Activated CD8-positive, alpha-beta T cell treated with anti-CD3 and anti-CD28 coated beads, Interleukin-2, amount 10 ng/mL, durations not matched to agents 7 days and 5 days (primary cell): Measurements from ENCODE around the gene FAF1. TPM values are rescaled to one million over a fixed set of nuclear protein-coding genes. Genes with fewer than 3 reads are reported as not detected.

Experiments
- ATAC-seq: fragments of 150-1000 bp; cut with Tn5 transposase; one replicate; pipeline ENCODE4 v1.10.0; 2021; ENCODE audit warnings: moderate library complexity
- CTCF ChIA-PET: fragments of 350-600 bp; sonication (Branson Sonifier 250); formaldehyde crosslinking; loops from one replicate; lab custom pipeline; 2021; ENCODE audit warnings: antibody characterized with exemption; lab: Charles Lee
- POLR2A ChIA-PET: fragments of 350-600 bp; sonication (Branson Sonifier 250); formaldehyde crosslinking; loops from one replicate; lab custom pipeline; 2021; ENCODE audit warnings: antibody characterized with exemption; lab: Charles Lee
- DNase-seq: peaks from one replicate; pipeline ENCODE4 v3.0.0-alpha.2; 2020
- H3K27ac Mint-ChIP-seq: one replicate; pipeline ENCODE4 v1.8.0; 2021; ENCODE audit warnings: mild to moderate bottlenecking, mixed read lengths
- H3K27me3 Mint-ChIP-seq: one replicate; pipeline ENCODE4 v1.8.0; 2021; ENCODE audit warnings: low read depth, mixed read lengths
- H3K36me3 Mint-ChIP-seq: one replicate; pipeline ENCODE4 v1.8.0; 2021; ENCODE audit warnings: low read depth, mixed read lengths
- H3K4me1 Mint-ChIP-seq: one replicate; pipeline ENCODE4 v1.8.0; 2021; ENCODE audit warnings: low read depth, mixed read lengths
- H3K4me3 Mint-ChIP-seq: one replicate; pipeline ENCODE4 v1.8.0; 2021; ENCODE audit warnings: mild to moderate bottlenecking, mixed read lengths
- H3K9me3 Mint-ChIP-seq: one replicate; pipeline ENCODE4 v1.8.0; 2022; ENCODE audit warnings: mixed read lengths; ENCODE audit not compliant: insufficient read depth
- total RNA-seq, 2 experiments: library from RNA; stranded (reverse); gene quantifications; one replicate each; pipeline ENCODE4 v1.2.3, GENCODE V29; 2021

The FAF1 gene
- total RNA-seq, 2 experiments from 2014 or later: 95.6 to 104 TPM

GRCh38 chr1:50615036-50615750 lies 344.9 kb downstream of the FAF1 start:
- no peak for DNase-seq
- peaks cover 14% of the 10 kb centered on the region for H3K9me3 Mint-ChIP-seq
- H3K27me3 Mint-ChIP-seq: no peaks in the 10 kb centered on the region
- peaks cover 10% of the 10 kb centered on the region for H3K4me1 Mint-ChIP-seq
- ChIA-PET CTCF (no interaction called here), POLR2A (no interaction called here)
- no peak overlapping the region for H3K27ac Mint-ChIP-seq
- no peak for ATAC-seq
- peaks cover 10% of the 10 kb centered on the region for H3K36me3 Mint-ChIP-seq
- no peak overlapping the region for H3K4me3 Mint-ChIP-seq

GRCh38 chr1:50611675-50612074 lies 348.4 kb downstream of the FAF1 start:
- H3K36me3 Mint-ChIP-seq: peaks cover 4% of the 10 kb centered on the region
- H3K9me3 Mint-ChIP-seq: no peaks in the 10 kb centered on the region
- CTCF ChIA-PET: interaction anchor here (1.1 kb wide), 1 partner anchor 91 kb away, joined by 3 read pairs; no protein-coding TSS in a partner anchor
- H3K27me3 Mint-ChIP-seq: no peaks in the 10 kb centered on the region
- peaks cover 10% of the 10 kb centered on the region for H3K4me1 Mint-ChIP-seq
- ATAC-seq (no peak), DNase-seq (no peak)
- no peak overlapping the region for H3K4me3 Mint-ChIP-seq
- POLR2A ChIA-PET: no interaction called here
- no peak overlapping the region for H3K27ac Mint-ChIP-seq

GRCh38 chr1:50610563-50610962 lies 349.5 kb downstream of the FAF1 start:
- Mint-ChIP-seq H3K27ac (no peak overlapping the region), H3K4me3 (no peak overlapping the region), H3K4me1 (peaks cover 10% of the 10 kb centered on the region), H3K27me3 (no peaks in the 10 kb centered on the region), H3K9me3 (no peaks in the 10 kb centered on the region), H3K36me3 (peaks cover 4% of the 10 kb centered on the region)
- ATAC-seq (no peak), DNase-seq (no peak)
- ChIA-PET CTCF (interaction anchor here (1.1 kb wide), 1 partner anchor 89 kb away, joined by 3 read pairs; no protein-coding TSS in a partner anchor), POLR2A (no interaction called here)

- CTCF ChIA-PET: interaction anchor here (1.1 kb wide), 1 partner anchor 94 kb away, joined by 3 read pairs; no protein-coding TSS in a partner anchor
- no peaks in the 10 kb centered on the region for H3K9me3 Mint-ChIP-seq
These were observed 350.6 kb downstream of the FAF1 start for GRCh38 chr1:50609508-50609907.

DNA sequence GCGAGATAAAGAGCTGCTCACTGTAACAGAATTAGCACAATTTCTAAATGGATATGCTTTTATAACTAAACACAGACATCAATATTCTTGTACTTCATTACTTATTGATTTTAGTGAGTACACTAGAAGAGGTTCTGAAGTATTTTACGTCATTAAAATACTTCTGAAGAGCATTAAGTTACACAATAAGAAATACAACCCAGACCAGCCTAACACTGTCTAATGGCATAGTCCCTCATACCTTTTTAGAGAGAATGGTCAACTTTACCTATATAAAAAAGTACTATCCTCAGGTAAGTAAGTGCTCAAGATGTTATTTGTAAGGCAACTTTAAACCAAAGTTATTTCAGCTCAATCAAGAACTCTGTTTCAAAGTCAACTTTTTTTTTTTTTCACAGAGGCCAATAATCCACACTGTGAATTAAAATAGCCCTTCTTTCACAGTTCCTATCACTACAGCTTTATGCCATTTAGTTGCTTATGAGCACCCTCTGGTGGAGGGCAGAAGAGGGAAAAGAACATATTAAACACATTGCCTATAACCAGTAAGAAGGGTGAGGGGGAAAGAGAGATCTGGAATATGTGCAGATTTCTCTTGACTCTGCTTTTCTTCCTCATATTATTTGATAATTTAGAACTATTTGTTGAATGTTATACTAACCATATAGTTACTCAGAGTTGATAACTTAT lies 354.7 kb downstream of the FAF1 start:
- Mint-ChIP-seq H3K27ac (no peak overlapping the region), H3K36me3 (no peaks in the 10 kb centered on the region), H3K9me3 (no peaks in the 10 kb centered on the region), H3K4me3 (no peak overlapping the region), H3K4me1 (no peaks in the 10 kb centered on the region), H3K27me3 (no peaks in the 10 kb centered on the region)
- peak; percentile 57 for ATAC-seq
- ChIA-PET POLR2A (no interaction called here), CTCF (interaction anchor here (0.9 to 2.0 kb wide), 9 partner anchors 12 to 584 kb away, joined by 3 to 6 read pairs (median 4); no protein-coding TSS in a partner anchor)
- peak; percentile 36 for DNase-seq

More at GRCh38 chr1:50609508-50609907, 350.6 kb downstream of the FAF1 start:
- ATAC-seq (no peak), DNase-seq (no peak)
- Mint-ChIP-seq H3K4me1 (peaks cover 10% of the 10 kb centered on the region), H3K27ac (no peak overlapping the region), H3K36me3 (no peaks in the 10 kb centered on the region), H3K27me3 (no peaks in the 10 kb centered on the region), H3K4me3 (no peak overlapping the region)
- POLR2A ChIA-PET: no interaction called here

GRCh38 chr1:50604580-50604979 lies 355.5 kb downstream of the FAF1 start:
- Mint-ChIP-seq H3K9me3 (no peaks in the 10 kb centered on the region), H3K27me3 (no peaks in the 10 kb centered on the region), H3K27ac (no peak overlapping the region), H3K4me1 (no peaks in the 10 kb centered on the region), H3K4me3 (no peak overlapping the region), H3K36me3 (no peaks in the 10 kb centered on the region)
- ATAC-seq (no peak), DNase-seq (no peak)
- CTCF ChIA-PET: interaction anchor here (1.0 to 2.0 kb wide), 9 partner anchors 13 to 585 kb away, joined by 3 to 6 read pairs (median 4); no protein-coding TSS in a partner anchor
- POLR2A ChIA-PET: no interaction called here

DNA sequence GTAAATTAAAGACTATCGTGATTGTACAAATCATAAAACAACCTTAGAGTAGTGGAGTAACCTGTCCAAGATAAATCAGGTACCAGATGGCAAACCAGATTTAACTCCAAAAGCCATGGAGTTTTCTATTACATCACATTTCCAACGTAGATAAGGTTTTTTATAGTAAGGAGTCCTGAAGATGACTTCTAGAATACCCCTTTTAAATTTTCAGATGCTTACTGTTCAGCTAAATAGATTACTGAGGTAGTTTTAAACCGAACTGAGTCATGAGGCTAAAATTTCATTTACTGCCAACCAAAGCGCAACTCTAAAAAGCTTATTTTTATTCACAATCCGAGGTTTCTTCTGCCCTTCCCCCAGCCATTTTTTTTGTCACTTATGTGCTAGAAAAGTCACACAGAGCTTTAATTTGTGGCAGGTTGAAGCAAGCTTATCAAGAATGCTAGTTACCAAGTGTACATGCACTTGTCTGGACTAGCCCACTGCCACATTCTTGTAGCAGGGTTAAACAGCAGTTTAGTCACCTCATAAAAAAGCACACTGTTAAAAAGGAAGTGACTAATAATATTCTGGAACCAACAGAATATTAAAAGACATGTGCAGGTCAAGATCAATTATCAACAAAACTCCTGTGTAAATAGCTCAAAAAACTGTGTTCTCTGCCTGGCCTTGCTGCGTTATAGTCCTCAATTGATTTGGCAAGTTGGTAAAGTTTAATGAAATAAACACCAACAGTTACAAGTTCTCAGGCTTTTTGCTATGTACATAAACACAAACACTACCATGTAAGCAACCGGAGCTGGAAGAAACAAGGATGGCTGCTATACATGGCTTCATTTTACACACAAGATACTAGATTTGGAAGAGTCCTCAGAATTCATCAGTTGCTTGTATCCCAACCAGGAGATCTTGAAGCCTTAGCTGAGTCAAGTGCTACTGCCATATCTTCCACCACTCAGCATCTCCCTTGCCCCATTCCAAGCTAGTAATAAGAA lies 356.5 kb downstream of the FAF1 start:
- Mint-ChIP-seq H3K4me3 (no peak overlapping the region), H3K9me3 (no peaks in the 10 kb centered on the region), H3K36me3 (no peaks in the 10 kb centered on the region), H3K27ac (no peak overlapping the region), H3K27me3 (no peaks in the 10 kb centered on the region), H3K4me1 (no peaks in the 10 kb centered on the region)
- CTCF ChIA-PET: interaction anchor here (0.7 to 2.0 kb wide), 7 partner anchors 22 to 236 kb away, joined by 3 to 6 read pairs (median 3); no protein-coding TSS in a partner anchor
- no peak for DNase-seq
- ATAC-seq: no peak
- POLR2A ChIA-PET: no interaction called here

GRCh38 chr1:50599546-50599945 lies 360.5 kb downstream of the FAF1 start:
- Mint-ChIP-seq H3K4me3 (no peak overlapping the region), H3K4me1 (no peaks in the 10 kb centered on the region), H3K9me3 (no peaks in the 10 kb centered on the region), H3K36me3 (peaks cover 10% of the 10 kb centered on the region), H3K27ac (no peak overlapping the region), H3K27me3 (no peaks in the 10 kb centered on the region)
- CTCF ChIA-PET: no interaction called here
- ATAC-seq: no peak
- no peak for DNase-seq
- POLR2A ChIA-PET: no interaction called here

DNA sequence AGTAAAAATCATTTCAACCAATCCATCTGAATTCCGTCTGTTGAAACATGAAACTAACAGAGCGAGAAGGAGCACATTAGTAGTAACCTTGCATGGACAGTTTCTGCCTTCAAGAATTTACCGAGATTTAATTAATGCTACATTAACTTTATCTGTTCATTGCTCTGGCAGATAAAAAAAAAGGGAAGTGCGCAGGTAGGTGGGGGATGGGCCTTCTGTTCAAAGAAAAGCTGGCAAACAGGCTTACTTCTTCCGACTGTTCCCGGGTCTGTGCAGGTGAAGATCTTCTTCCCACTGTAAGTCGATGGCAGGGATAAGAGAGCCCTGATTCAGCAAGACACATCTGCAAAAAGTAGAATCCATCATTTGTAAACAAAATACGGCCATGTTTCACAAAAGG lies 364.2 kb downstream of the FAF1 start:
- no peaks in the 10 kb centered on the region for H3K27me3 Mint-ChIP-seq
- peaks cover 20% of the 10 kb centered on the region for H3K36me3 Mint-ChIP-seq
- no peak overlapping the region for H3K4me3 Mint-ChIP-seq
- no peaks in the 10 kb centered on the region for H3K4me1 Mint-ChIP-seq
- ATAC-seq (no peak), DNase-seq (no peak)
- ChIA-PET POLR2A (no interaction called here), CTCF (no interaction called here)
- no peak overlapping the region for H3K27ac Mint-ChIP-seq
- H3K9me3 Mint-ChIP-seq: no peaks in the 10 kb centered on the region

DNA sequence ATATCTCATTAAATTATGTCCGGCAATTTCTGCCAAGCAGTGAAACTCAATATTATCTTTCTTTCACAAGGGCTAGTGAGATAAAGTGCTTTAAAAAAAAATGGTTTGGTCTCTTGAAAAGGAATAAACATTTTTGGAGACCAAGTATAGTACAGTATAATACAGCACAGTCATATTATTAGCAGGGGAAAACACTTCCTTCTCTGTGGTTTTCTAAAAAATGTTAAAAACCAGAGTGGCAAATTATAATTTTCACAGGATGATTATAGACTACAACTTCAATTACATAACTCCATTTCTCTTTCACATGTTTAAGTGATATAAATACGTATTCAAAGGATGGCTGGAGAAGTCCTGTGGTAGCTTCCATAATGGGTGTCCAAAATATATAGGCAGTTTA lies 366.6 kb downstream of the FAF1 start:
- Mint-ChIP-seq H3K4me3 (no peak overlapping the region), H3K27me3 (no peaks in the 10 kb centered on the region), H3K9me3 (no peaks in the 10 kb centered on the region), H3K27ac (no peak overlapping the region), H3K4me1 (no peaks in the 10 kb centered on the region), H3K36me3 (peaks cover 20% of the 10 kb centered on the region)
- DNase-seq (no peak), ATAC-seq (no peak)
- ChIA-PET POLR2A (no interaction called here), CTCF (no interaction called here)

GRCh38 chr1:50591598-50591997 lies 368.5 kb downstream of the FAF1 start:
- H3K36me3 Mint-ChIP-seq: peaks cover 24% of the 10 kb centered on the region
- ChIA-PET POLR2A (no interaction called here), CTCF (no interaction called here)
- H3K4me1 Mint-ChIP-seq: no peaks in the 10 kb centered on the region
- H3K27me3 Mint-ChIP-seq: no peaks in the 10 kb centered on the region
- DNase-seq (no peak), ATAC-seq (no peak)
- no peaks in the 10 kb centered on the region for H3K9me3 Mint-ChIP-seq
- no peak overlapping the region for H3K27ac Mint-ChIP-seq
- no peak overlapping the region for H3K4me3 Mint-ChIP-seq
